Caco-2 (cell line): ENCODE results near the gene PEAK3. TPM values are rescaled to one million over a fixed set of nuclear protein-coding genes. Genes with fewer than 3 reads are reported as not detected.

Experiments used
- BruUV-seq: library from RNA; stranded (reverse); fragments of 400-500 nt; replicated peaks from 2 replicates; lab custom pipeline; 2021; lab: Mats Ljungman, UMichigan
- CTCF ChIA-PET: fragments of 300-600 bp; sonication (Branson Sonifier 250); formaldehyde crosslinking; loops from one replicate; lab custom pipeline; 2022; ENCODE audit warnings: antibody characterized with exemption; lab: Charles Lee
- POLR2A ChIA-PET: fragments of 300-600 bp; sonication (Branson Sonifier 250); formaldehyde crosslinking; loops from one replicate; lab custom pipeline; 2022; ENCODE audit warnings: antibody characterized with exemption; lab: Charles Lee
- DNase-seq, 2 experiments: peaks; one replicate each; pipeline versions ENCODE4 v3.0.0 to v3.0.0-alpha.2; 2020 to 2022
- H3K27me3 ChIP-seq: replicated peaks from 2 replicates; pipeline ENCODE4 v1.6.0; 2011; ENCODE audit warnings: low read length; ENCODE audit not compliant: control insufficient read depth, insufficient read depth
- H3K36me3 ChIP-seq: 2 replicates; pipeline ENCODE4 v1.5.1; 2011; ENCODE audit warnings: low read length; ENCODE audit not compliant: control insufficient read depth, insufficient read depth
- H3K4me1 ChIP-seq: fragments of 250-450 bp; sonication (Bioruptor Pico); 2 replicates; pipeline ENCODE4 v1.5.1; 2020; ENCODE audit warnings: mild to moderate bottlenecking
- H3K4me3 ChIP-seq: 2 replicates; pipeline ENCODE4 v1.5.1; 2011; ENCODE audit warnings: low read depth, mild to moderate bottlenecking, control low read depth, low read length
- H3K9me3 ChIP-seq: fragments of 250-450 bp; sonication (Bioruptor Pico); 2 replicates; pipeline ENCODE4 v1.5.1; 2020; ENCODE audit warnings: mild to moderate bottlenecking, moderate library complexity
- H3K27ac Mint-ChIP-seq: one replicate; pipeline ENCODE4 v1.8.0; 2022; ENCODE audit warnings: mixed read lengths; ENCODE audit not compliant: unreplicated experiment
- H3K27me3 Mint-ChIP-seq: one replicate; pipeline ENCODE4 v1.8.0; 2022; ENCODE audit warnings: mixed read lengths; ENCODE audit not compliant: insufficient read depth, unreplicated experiment
- H3K36me3 Mint-ChIP-seq: one replicate; pipeline ENCODE4 v1.8.0; 2022; ENCODE audit warnings: mild to moderate bottlenecking, mixed read lengths; ENCODE audit not compliant: insufficient read depth, unreplicated experiment
- H3K4me1 Mint-ChIP-seq: one replicate; pipeline ENCODE4 v1.8.0; 2022; ENCODE audit warnings: low read depth, mixed read lengths; ENCODE audit not compliant: unreplicated experiment
- H3K4me3 Mint-ChIP-seq: one replicate; pipeline ENCODE4 v1.8.0; 2022; ENCODE audit warnings: mild to moderate bottlenecking, moderate library complexity, mixed read lengths; ENCODE audit not compliant: unreplicated experiment
- H3K9me3 Mint-ChIP-seq: one replicate; pipeline ENCODE4 v1.8.0; 2022; ENCODE audit warnings: mixed read lengths; ENCODE audit not compliant: unreplicated experiment
- CTCF ChIP-seq, 2 experiments: fragments of 200-600 bp in 1 of 2; IDR thresholded peaks; 1 replicate in 1 of 2; 2 replicates in 1 of 2; pipeline versions ENCODE4 v1.5.1 to v1.8.0; 2011 to 2022; ENCODE audit warnings: antibody characterized with exemption in 1 of 2, control low read depth in 1 of 2, inconsistent platforms in 1 of 2, low read depth in 1 of 2, low read length in 1 of 2, mild to moderate bottlenecking in 1 of 2, moderate library complexity in 1 of 2; ENCODE audit not compliant: insufficient read depth in 1 of 2, severe bottlenecking in 1 of 2, unreplicated experiment in 1 of 2
- intact Hi-C: fragments of 100-400 bp; cut with micrococcal nuclease; formaldehyde crosslinking; loops from one replicate; pipeline ENCODE4 v1.10.0; 2022; ENCODE audit not compliant: unreplicated experiment
- total RNA-seq: library from RNA; stranded (reverse); gene quantifications from 2 replicates; pipeline ENCODE4 v1.2.3, GENCODE V29; 2022

Gene PEAK3
- total RNA-seq, 1 experiment from 2014 or later, result not detected

GRCh38 chr19:2289714-2290435 is 7.9 kb upstream of the PEAK3 start:
- Mint-ChIP-seq H3K9me3 (no peaks in the 10 kb centered on the region), H3K4me1 (no peaks in the 10 kb centered on the region), H3K36me3 (peaks cover 6% of the 10 kb centered on the region), H3K27ac (no peak overlapping the region), H3K4me3 (peak overlapping the region; percentile 73), H3K27me3 (peaks cover 17% of the 10 kb centered on the region)
- H3K4me1 ChIP-seq, result peaks cover 13% of the 10 kb centered on the region
- BruUV-seq, result no TSS peak
- peaks cover 2% of the 10 kb centered on the region for H3K27me3 ChIP-seq
- DNase-seq, result no peak
- ChIA-PET POLR2A (no interaction called here), CTCF (no interaction called here)
- no peak for TF ChIP-seq CTCF (IDR thresholded peaks at IDR 0.05; ENCODE audit: insufficient read depth in 1 of 2, low read depth in 1 of 2, low read length in 1 of 2, severe bottlenecking in 1 of 2, unreplicated experiment in 1 of 2)
- H3K36me3 ChIP-seq, result no peaks in the 10 kb centered on the region
- no peaks in the 10 kb centered on the region for H3K9me3 ChIP-seq
- peak overlapping the region; percentile 17 for H3K4me3 ChIP-seq
- intact Hi-C loops, result no loop called here

- Mint-ChIP-seq H3K27ac (no peak overlapping the region), H3K27me3 (peaks cover 17% of the 10 kb centered on the region), H3K4me1 (no peaks in the 10 kb centered on the region), H3K36me3 (peaks cover 6% of the 10 kb centered on the region), H3K9me3 (no peaks in the 10 kb centered on the region), H3K4me3 (peak overlapping the region; percentile 73)
- POLR2A ChIA-PET, result interaction anchor here (0.5 kb wide), 1 partner anchor 1446 kb away, joined by 6 read pairs; no protein-coding TSS in a partner anchor
- H3K4me3 ChIP-seq, result no peak overlapping the region
- DNase-seq, result no peak
- intact Hi-C loops, result no loop called here
- H3K4me1 ChIP-seq, result peaks cover 13% of the 10 kb centered on the region
- CTCF ChIA-PET, result interaction anchor here (0.5 to 0.6 kb wide), 2 partner anchors 14 to 74 kb away, joined by 3 read pairs; no protein-coding TSS in a partner anchor
- no peak for TF ChIP-seq CTCF (IDR thresholded peaks at IDR 0.05; ENCODE audit: insufficient read depth in 1 of 2, low read depth in 1 of 2, low read length in 1 of 2, severe bottlenecking in 1 of 2, unreplicated experiment in 1 of 2)
- no peaks in the 10 kb centered on the region for H3K36me3 ChIP-seq
- peaks cover 2% of the 10 kb centered on the region for H3K27me3 ChIP-seq
- BruUV-seq, result no TSS peak
- H3K9me3 ChIP-seq, result no peaks in the 10 kb centered on the region
These were observed 7.1 kb upstream of the PEAK3 start for GRCh38 chr19:2288818-2289713.

GRCh38 chr19:2288338-2288817 is 6.4 kb upstream of the PEAK3 start:
- H3K4me3 Mint-ChIP-seq, result peak overlapping the region; percentile 73
- H3K27ac Mint-ChIP-seq, result no peak overlapping the region
- H3K36me3 Mint-ChIP-seq, result peaks cover 6% of the 10 kb centered on the region
- intact Hi-C loops, result no loop called here
- BruUV-seq, result no TSS peak
- Histone ChIP-seq H3K27me3 (peaks cover 2% of the 10 kb centered on the region), H3K4me3 (no peak overlapping the region), H3K36me3 (no peaks in the 10 kb centered on the region), H3K9me3 (no peaks in the 10 kb centered on the region), H3K4me1 (peaks cover 13% of the 10 kb centered on the region)
- DNase-seq, result no peak
- no peaks in the 10 kb centered on the region for H3K4me1 Mint-ChIP-seq
- H3K9me3 Mint-ChIP-seq, result no peaks in the 10 kb centered on the region
- peaks cover 13% of the 10 kb centered on the region for H3K27me3 Mint-ChIP-seq
- ChIA-PET CTCF (interaction anchor here (0.6 kb wide), 1 partner anchor 74 kb away, joined by 3 read pairs; no protein-coding TSS in a partner anchor), POLR2A (no interaction called here)
- TF ChIP-seq CTCF (IDR thresholded peaks at IDR 0.05; ENCODE audit: insufficient read depth in 1 of 2, low read depth in 1 of 2, low read length in 1 of 2, severe bottlenecking in 1 of 2, unreplicated experiment in 1 of 2), result no peak
